Measurements from ENCODE around the gene NKAIN2.

NKAIN2 gene

GRCh38 chr6:124434421-124434820, 630.8 kb downstream of the NKAIN2 start:
- Histone ChIP-seq H3K4me1 (ENCODE audit: control insufficient read depth in 1 of 2, insufficient read depth in 1 of 2, low read depth in 1 of 2, low read length in 1 of 2) (peaks cover 5 to 16% of the 10 kb centered on the region in 2 experiments), H3K4me3 (ENCODE audit: low read depth in 1 of 2, low read length in 1 of 2) (no peak overlapping the region), H3K9me3 (no peaks in the 10 kb centered on the region), H3K27me3 (no peaks in the 10 kb centered on the region), H3K27ac (no peak overlapping the region), H3K36me3 (no peaks in the 10 kb centered on the region)
- no peak for TF ChIP-seq CTCF (IDR thresholded peaks at IDR 0.05)

- no peaks in the 10 kb centered on the region for H3K27me3 ChIP-seq
- H3K36me3 ChIP-seq, result no peaks in the 10 kb centered on the region
- TF ChIP-seq CTCF (IDR thresholded peaks at IDR 0.05), result no peak
- H3K9me3 ChIP-seq, result no peaks in the 10 kb centered on the region
- no peak overlapping the region for H3K4me3 ChIP-seq (ENCODE audit: low read depth in 1 of 2, low read length in 1 of 2)
- no peak overlapping the region for H3K27ac ChIP-seq
- peaks cover 5 to 16% of the 10 kb centered on the region in 2 experiments for H3K4me1 ChIP-seq (ENCODE audit: control insufficient read depth in 1 of 2, insufficient read depth in 1 of 2, low read depth in 1 of 2, low read length in 1 of 2)
Observed at GRCh38 chr6:124436803-124437202, 633.1 kb downstream of the NKAIN2 start.

- no peak overlapping the region for H3K27ac ChIP-seq
- H3K4me3 ChIP-seq (ENCODE audit: low read depth in 1 of 2, low read length in 1 of 2), result no peak overlapping the region
- H3K36me3 ChIP-seq, result no peaks in the 10 kb centered on the region
- H3K4me1 ChIP-seq (ENCODE audit: control insufficient read depth in 1 of 2, insufficient read depth in 1 of 2, low read depth in 1 of 2, low read length in 1 of 2), result peaks cover 5 to 16% of the 10 kb centered on the region in 2 experiments
- TF ChIP-seq CTCF (IDR thresholded peaks at IDR 0.05), result no peak
- H3K9me3 ChIP-seq, result no peaks in the 10 kb centered on the region
- H3K27me3 ChIP-seq, result no peaks in the 10 kb centered on the region
Observed at GRCh38 chr6:124438546-124439065, 634.9 kb downstream of the NKAIN2 start.

- Histone ChIP-seq H3K27ac (no peak overlapping the region), H3K9me3 (no peaks in the 10 kb centered on the region), H3K36me3 (no peaks in the 10 kb centered on the region), H3K27me3 (no peaks in the 10 kb centered on the region), H3K4me3 (ENCODE audit: low read depth in 1 of 2, low read length in 1 of 2) (no peak overlapping the region), H3K4me1 (ENCODE audit: control insufficient read depth in 1 of 2, insufficient read depth in 1 of 2, low read depth in 1 of 2, low read length in 1 of 2) (no peaks in the 10 kb centered on the region)
- TF ChIP-seq CTCF (IDR thresholded peaks at IDR 0.05), result no peak
Observed at GRCh38 chr6:124441450-124441849, 637.8 kb downstream of the NKAIN2 start.

GRCh38 chr6:124443541-124443940, 639.9 kb downstream of the NKAIN2 start:
- H3K36me3 ChIP-seq, result no peaks in the 10 kb centered on the region
- H3K4me1 ChIP-seq (ENCODE audit: control insufficient read depth in 1 of 2, insufficient read depth in 1 of 2, low read depth in 1 of 2, low read length in 1 of 2), result no peaks in the 10 kb centered on the region
- H3K9me3 ChIP-seq, result no peaks in the 10 kb centered on the region
- H3K27me3 ChIP-seq, result no peaks in the 10 kb centered on the region
- H3K27ac ChIP-seq, result no peak overlapping the region
- no peak for TF ChIP-seq CTCF (IDR thresholded peaks at IDR 0.05)
- no peak overlapping the region for H3K4me3 ChIP-seq (ENCODE audit: low read depth in 1 of 2, low read length in 1 of 2)

- TF ChIP-seq CTCF (IDR thresholded peaks at IDR 0.05), result no peak
- no peaks in the 10 kb centered on the region for H3K36me3 ChIP-seq
- H3K27me3 ChIP-seq, result no peaks in the 10 kb centered on the region
- H3K4me3 ChIP-seq (ENCODE audit: low read depth in 1 of 2, low read length in 1 of 2), result no peak overlapping the region
- no peak overlapping the region for H3K27ac ChIP-seq
- no peaks in the 10 kb centered on the region for H3K4me1 ChIP-seq (ENCODE audit: control insufficient read depth in 1 of 2, insufficient read depth in 1 of 2, low read depth in 1 of 2, low read length in 1 of 2)
- no peaks in the 10 kb centered on the region for H3K9me3 ChIP-seq
Observed at GRCh38 chr6:124445581-124445980, 641.9 kb downstream of the NKAIN2 start.
